Stimulated activated CD4-positive, alpha-beta T cell treated with anti-CD3 and anti-CD28 coated beads, Interleukin-2, amount 100 ng/mL, for 24 hours (primary cell): ENCODE data around the gene ARHGAP12.
A peak's percentile ranks its signal among the peaks of the same experiment; 100 is the strongest.

Experiments used
- DNase-seq, 2 donors: peaks; one replicate each; pipeline ENCODE4 v3.0.0-alpha.2; 2020

Gene ARHGAP12

DNA sequence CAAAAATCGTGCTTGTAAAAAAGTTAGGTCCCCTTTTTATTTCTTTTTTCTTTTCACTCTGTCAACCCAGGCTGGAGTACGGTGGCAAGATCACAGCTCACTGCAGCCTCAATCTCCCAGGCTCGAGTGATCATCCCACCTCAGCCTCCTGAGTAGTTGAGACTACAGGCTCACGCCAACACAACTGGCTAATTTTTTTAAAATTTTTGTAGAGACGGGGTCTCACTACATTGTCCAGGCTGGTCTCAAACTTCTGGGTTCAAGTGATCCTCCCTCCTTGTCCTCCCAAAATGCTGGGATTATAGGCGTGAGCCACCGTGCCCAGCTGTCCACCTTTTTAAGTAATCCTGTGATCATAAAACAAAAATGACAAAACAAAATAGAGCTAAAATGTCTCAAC lies 19.4 kb upstream of the ARHGAP12 start:
- DNase-seq: no peak

DNA sequence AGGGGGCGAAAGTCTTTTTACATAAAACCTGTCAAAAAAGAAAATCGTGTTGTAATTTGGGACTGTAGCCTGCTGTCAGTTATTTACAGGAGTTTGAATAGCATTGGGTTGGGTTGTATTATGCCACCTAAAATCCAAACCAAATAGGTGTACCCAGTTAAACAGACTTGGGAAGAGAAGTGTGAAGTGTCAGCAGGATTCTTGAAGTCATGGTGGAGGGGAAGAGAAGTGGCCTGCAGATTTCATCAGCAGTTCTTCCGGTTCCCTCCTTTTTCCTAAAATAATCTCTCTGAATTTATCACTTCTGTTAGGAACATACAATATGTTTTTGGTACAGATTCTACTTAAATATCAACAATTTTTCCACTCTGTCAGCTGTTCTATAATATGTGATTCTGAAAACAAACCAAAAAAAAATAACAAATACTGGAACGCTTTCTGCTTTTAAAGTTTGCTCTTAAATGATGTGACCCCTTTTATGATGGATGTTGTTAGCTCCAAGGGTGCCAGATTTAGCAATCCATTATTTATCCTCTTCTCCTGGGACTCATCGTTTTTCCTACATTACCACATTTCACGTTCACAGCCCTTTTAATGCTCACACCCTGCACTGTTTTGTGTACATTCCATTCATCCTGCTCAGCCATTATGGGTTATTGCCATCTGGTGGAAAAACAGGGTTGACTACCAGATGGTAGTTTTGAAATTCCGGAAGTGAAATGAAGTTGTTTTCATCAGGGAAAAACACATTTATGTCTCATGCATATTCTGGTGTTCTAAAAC lies 18.7 kb upstream of the ARHGAP12 start:
- DNase-seq: no peak

DNA sequence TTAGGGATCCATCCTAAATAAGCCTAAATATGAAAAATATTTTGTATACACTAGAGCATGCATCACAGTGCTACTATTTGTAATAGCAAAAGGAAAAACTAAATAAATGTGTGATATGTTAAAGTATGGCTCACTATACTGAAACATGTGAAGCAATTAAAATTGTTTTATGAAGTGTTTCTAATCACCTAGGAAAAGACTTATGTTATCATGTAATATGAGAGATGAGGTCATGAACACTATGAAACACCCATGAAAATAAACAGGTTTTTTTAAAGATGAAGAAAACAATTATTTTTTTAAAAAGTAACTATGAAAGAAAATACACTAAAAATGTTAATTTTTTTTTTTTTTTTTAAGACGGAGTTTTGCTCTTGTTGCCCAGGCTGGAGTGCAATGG lies 16.8 kb upstream of the ARHGAP12 start:
- DNase-seq: no peak

DNA sequence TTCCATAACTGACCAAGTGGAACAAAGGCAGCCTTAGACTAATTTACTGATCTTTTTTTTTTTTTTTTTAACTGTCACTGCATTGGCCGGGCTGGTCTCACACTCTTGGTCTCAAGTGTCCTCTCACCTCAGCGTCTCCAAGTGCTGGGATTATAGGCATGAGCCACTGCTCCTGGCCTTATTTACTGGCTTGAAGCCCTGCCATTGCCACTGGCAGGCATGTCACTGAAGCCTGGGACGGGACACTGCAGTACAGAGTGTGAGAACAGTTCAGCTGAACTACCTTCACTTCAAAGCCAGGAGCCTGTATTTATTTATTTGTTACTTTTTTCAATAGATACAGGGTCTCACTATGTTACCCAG lies 15.4 kb upstream of the ARHGAP12 start:
- DNase-seq: no peak

DNA sequence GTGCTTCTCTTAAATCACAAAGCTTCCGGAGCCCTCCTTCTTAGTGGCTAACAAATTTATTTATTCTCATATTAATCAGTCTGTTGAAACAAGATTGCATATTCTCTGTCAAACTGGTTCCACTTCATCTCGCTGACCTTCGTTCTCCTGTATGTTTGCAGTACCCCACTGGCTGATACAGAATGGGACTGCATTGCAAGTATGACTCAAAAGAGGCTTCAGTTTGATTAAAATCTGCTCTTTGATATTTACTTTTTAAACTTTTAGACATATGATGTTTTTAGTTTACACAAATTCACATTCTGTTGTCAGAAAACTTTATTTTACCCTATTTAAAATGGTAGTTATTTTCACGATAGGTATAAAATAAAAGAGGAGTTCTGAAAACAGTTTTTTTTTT lies 14.3 kb upstream of the ARHGAP12 start:
- DNase-seq: no peak

DNA sequence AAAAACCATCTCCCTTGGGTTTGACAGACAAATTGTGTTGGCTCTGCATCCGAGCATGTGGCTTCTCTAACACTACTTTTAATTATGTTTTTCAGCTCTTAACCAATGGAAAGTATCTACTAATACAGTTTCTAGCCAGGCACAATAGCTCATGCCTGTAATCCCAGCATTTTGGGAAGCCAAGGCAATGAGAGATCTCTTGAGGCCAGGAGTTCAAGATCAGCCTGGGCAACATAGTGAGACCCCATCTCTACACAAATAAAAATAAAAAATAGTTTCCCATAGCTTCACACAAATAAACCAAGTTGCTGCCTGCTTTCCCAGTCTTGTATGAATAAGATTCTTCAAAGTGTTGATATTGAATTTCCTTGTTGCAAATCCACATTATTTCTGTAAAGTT lies 13.8 kb upstream of the ARHGAP12 start:
- DNase-seq: no peak

DNA sequence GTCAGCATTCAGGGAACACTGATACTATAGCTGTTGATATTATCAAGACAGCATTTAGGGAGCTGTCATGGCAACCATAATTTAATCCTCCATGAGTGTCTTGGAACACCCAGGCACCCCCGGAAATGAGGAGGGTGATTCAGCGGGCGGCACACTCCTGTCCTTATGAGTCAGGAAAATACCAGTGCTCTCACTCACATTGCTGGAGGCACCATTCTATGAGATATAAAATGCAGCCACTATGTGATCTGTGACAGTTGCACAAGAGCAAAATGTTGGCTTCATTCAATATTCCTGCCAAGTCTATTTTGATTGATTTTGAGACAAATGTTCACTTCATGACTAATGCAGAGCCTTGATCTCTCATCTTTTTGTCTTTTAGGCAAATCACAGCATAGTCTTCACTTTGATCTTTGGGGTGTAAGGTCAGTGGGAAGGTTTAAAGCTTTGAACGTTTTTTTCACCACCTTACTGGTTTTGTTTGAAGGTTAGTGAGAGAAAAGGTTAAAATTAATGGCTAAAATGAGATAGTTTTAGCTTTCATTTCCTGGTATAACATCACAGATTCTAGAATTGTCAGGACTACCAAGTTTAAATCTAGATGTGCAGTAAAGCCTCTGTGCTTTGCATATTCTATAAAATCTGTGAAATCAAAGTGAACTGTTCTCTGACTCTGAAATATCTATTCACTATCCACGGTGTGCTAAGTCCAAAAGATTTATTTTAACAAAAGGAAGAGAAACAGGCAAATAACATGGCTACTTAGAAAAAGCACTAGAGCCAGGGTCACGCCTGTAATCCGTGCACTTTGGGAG lies 12.4 kb upstream of the ARHGAP12 start:
- DNase-seq: peak in 1 of 2 donors; percentile 13

DNA sequence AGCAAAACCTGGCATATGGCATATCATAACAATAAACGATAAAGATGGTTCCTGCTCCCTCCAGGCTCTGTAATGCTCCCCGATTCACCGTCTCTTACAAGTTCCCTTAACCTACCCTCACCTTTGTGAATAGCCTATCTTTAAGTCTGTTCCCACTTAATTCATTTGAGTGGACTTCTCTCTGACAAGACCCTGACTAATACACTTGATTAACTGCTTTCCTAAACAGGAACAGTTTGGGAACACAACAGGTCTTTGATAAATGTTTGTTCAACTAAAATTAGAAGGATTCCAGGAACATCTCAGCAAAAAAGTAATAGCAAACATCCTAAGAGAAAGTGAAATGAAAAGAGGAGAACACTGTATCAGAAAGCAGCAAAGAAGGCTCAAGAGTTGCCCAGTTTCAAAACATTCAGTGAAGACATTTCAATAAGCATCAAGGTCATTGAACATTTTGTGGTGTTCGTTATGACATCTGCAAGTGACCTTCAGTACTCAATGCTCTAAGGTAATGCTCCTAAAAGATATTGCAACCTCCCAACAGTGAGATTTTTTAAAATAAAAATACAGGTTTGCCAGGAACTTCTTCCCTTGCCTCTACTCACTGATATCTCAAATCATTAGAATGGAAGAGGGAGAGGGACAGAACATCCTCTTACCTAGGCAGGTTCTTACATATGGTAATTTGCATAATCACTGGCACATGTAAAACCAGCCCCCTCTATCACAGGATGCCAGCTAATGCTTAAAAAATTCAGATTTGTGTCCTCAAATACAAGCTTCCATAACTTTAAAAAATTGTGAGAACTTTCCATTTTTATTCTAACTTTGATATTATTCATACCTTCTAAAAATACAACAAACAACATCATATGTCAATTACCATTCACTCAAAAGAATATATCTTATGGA lies 11.4 kb upstream of the ARHGAP12 start:
- DNase-seq: no peak

DNA sequence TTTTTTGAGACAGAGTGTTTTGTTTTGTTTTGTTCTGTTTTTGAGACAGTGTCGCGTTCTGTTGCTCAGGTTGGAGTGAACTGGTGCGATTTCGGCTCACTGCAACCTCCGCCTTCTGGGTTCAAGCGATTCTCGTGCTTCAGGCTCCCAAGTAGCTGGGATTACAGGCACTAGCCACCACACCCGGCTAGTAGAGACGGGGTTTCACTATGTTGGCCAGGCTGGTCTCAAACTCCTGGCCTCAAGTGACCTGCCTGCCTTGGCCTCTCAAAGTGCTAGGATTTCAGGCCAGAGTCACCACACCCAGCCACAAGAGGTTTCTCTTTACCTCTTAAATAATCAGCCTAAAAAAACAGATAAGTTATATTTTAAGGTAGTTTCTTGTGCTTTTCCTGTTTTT lies 8.7 kb upstream of the ARHGAP12 start:
- DNase-seq: no peak

DNA sequence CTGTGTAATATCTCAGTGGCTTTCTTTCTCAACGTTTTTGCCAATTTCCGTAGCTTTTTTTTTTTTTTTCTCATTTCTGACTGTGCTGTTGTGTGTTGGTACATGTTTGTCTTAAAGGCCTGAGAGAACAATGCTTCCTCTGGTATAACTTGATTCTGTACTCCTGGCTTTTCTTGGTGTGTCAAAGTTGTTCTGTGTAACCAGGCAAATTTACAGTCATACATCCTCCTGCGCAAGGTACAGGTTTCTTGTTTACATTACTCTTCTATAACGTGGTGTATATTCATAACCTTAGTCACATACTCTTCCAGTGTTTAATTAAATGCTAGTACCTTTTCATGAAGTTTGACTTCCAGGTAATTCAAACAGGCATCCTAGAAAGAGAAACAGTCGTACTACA lies 8.3 kb upstream of the ARHGAP12 start:
- no peak for DNase-seq

DNA sequence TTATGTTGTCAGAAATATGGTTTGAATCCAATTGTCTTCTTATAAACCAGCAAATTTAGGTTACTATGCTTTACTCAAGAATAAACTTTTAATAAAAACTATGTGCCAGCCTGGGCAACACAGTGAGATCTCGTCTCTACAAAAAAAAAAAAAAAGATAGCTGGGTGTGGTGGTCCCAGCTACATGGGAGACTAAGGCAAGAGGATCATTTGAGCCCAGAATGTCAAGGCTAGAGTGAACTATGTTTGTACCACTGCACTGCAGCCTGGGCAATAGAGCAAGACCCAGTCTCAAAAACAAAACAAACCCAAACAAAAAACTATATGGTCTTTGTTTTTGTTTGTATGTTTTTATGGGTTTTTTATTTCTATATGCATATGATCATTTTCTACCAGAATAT lies 7.5 kb upstream of the ARHGAP12 start:
- no peak for DNase-seq

DNA sequence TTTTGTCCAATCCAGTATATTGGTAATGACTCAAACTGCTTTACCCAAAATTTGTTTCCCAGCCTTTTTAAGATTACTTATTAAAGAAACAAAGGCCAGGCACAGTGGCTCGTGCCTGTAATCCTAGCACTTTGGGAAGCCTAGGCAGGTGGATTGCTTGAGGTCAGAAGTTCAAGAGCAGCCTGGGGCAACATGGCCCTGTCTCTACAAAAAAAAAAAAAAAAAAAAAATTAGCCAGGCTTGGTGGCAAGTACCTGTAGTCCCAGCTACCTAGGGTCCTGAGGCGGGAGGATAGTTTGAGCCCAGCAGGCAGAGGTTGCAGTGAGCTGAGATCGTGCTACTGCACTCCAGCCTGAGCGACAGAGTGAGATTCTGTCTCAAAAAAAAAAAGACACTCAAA lies 7.0 kb upstream of the ARHGAP12 start:
- no peak for DNase-seq

DNA sequence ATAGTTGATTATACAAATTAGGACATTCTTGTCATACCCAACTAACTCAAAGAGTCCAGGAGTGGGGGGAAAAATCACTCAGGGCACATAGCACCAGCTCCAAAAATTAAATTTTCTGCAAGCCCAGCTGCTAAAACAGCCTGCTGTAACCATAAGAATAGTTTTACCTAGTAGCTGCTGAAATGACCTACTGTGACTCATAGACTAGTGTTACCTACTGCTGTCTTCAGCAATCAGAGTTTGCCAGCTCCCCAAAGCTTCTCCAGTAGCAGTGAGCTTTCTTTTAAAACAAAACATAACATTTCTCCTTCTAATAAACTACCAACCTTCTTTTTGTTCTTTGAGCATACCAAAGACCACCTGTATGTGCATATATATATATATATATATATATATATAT lies 4.2 kb upstream of the ARHGAP12 start:
- DNase-seq: no peak

DNA sequence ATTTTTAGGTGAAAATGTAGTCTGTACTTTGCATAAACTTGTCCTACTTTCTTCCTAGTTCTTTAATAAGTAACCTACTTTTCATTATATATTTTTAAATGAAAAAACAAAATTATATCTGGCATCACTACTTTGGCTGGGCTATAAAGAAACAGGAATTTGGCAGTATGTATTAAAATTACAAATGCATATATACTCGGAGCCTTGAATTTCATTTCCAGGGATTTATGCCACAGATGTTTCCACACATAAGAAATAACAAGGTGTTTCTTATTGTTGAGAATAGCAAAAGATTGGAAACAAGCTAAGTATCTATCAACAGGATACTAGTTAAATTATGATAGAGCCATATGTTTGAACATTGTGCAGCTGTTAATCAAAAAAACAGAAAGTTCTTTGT lies 2.2 kb upstream of the ARHGAP12 start:
- DNase-seq: no peak

DNA sequence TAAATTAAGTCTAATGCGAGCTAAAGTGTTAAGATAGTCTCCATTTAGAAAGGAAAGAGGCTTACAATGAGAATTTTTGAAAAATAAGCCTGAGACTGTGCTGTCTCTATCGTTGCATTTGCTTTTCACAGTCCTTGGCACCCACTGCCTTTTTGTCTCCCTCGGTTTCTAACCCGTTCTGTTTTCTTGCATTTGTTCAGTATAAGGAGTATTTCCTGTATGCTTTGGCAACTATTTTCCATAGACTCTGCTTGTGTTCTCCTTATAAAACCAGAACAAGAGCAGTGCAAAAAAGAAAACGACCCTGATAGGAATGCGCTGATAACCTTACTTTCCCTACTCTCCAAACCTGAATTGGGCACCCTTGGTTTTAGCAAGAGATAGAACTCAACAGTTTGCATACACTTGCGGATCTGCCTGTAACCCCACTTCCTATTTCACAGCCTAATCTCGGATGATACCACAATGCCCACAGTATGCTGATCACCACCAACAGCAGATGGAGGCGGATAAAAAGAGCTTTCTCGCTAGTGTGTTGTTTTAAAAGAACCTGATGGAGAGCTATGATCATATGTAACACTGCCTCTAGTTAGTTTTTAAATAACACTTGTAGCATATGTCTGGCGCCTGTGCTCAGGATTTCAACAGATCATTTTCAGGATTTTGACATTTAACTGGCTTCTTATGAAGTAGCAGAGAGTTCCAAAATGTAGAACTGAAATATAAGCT lies 1.6 kb upstream of the ARHGAP12 start:
- peak; percentile 4 to 19 for DNase-seq

DNA sequence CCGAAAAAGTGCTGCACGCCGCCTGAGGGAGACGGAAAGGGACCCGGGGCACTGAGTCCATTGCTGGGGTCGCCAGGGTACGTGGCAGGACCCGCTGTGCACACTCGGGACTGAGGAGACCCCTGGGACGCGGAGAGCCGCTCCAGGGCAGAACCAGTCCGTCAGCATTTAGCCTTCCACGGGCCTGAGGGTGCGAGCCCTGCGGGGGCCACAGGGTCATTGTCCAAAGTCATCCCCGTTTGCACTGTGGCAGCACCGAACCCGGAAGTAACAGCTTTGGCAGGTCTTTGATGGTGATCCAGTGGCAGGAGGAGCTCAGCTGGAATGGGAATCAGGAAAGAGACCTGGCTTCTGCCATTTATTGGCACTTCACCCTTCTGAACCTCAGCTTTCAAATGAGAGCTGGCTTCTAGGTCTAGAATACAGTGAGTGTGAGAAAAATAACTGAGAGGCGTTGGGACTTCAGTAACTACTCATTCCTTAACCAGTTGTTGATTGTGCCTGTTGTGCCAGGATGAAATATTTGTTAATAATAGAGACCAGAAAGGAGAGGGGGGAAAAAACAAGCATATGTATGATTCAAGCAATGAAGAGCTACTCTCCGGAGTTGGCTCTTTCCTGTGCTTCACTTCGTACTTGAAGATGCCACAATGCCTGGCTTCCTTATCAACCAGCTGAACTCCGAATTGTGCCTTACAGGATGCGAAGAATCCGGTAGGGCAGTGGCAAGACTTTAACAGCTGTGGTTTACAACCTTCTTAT lies 811 bp upstream of the ARHGAP12 start:
- DNase-seq: peak; percentile 24 to 29

DNA sequence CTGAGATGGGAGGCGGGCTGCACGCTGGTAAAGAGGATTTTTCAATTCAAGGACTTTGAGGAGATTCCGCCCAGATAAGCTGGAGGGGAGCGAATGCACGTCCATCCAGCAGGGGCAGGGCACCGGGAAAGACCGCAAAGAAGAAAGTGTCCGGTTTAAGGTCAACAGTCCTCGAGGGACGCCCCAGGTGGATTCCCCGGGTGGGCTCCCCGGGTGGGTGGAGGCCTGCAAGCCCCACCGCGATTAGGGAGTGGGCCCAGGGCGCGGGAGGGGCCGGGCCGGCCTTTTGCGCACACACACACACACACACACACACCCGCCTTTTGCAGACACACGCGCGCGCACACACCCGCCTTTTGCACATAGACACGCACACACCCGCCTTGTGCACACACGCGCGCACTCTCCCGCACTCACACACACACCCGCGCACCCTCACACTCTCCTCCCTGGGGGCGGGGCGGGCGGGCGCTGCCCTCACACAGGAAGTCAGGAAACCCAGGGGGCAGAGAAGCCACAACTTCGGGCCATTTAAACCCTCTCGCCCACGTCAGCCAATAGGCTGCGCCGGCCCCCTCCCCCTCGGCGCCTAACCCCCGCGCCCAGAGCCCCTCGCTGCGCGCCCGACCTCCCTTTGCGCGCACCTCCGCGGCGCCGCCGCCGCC lies 615 bp downstream of the ARHGAP12 start:
- DNase-seq: peak; percentile 45 to 52

DNA sequence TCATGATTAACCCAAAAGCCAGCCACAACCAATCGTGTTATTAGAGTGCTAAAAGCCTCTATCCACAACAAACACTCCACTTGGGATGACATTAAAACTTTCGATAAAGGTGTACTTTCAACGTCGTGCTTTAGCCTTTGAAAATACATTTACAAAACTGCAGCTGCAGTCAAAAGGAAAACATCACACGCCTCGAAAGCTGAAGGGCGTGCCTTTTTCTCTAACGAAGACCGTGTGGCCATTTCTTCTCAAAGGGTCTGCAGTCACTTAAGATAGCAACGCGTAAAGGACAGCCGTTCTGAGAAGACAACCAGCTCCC lies 1.1 kb downstream of the ARHGAP12 start:
- DNase-seq: peak in 1 of 2 donors; percentile 17

DNA sequence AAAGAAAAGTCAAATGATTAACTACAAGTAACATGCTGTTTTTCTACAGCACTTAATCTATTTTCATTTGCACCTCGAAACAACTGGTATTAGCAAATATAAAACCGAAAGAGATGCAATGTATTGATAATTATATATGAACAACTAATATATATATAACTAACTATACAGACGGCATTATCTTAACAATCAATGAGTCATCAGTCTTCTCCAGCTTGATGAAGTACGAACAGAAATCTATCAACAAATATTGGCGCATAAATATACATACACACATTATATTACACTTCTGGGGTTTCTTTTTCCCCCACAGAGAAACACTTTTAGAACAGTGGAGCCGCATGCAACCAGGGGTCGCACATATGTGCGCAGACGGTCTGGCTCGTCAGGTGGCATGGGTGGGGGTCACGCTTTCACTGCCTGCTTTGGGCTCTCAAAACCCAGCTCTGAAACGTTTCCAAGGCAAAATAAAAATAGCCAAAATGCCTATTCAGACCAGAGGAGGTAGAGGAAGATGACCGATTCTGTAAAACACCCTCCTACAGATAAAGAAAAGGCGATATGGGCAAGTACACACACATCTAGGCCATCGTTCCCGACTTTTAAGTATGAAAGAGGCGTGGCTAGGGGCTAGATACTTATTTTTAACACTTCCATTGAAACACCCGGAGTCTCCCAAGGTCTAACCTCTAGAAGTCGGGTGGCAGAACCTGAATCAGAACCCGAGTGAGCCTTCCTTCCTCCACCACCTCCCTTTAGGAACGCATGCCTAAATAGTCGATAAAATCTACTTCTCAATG lies 1.7 kb downstream of the ARHGAP12 start:
- no peak for DNase-seq

DNA sequence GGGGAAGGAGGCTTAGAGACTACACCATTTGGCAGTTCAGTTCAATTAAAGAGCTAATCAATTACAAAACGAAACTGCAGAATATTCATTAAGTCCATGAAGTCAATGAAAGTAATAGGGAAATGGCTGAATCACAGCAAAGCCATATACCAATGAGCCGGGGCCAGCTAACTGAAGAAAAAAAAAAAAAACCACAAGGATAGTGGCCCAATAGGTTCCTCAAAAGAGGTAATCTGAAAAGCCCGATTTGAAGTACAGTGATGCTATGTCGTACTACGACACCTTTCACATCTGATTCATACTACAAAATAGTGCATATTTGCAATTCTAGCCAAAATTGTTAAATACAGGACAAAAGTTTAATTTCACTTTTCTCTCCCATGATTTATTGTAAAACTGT lies 2.5 kb downstream of the ARHGAP12 start:
- DNase-seq: no peak

DNA sequence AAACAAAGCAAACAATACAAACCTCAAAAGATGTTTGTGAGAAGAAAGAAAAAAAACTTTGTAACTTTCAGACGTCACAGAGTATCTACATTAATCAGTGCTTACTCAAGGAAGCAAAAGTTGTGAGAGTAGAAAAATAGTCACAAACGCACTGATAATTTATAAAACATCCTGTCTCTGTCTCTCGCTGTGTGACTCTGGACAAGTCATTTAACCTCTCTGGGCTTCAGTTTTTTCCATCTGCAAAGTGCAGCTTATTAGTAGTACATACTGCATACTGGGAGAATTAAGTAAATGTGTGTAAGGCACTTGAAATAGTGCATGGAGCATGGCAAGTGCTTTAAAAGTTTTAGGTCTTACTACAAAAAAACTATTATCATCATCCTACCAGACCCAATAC lies 3.8 kb downstream of the ARHGAP12 start:
- no peak for DNase-seq
